ENCODE data around the gene PILRA. TPM values are rescaled to one million over a fixed set of nuclear protein-coding genes. Genes with fewer than 3 reads are reported as not detected.
"Not testable (repeated sequence)": the region's sequence is repeated elsewhere in the genome, so short reads cannot be mapped to it uniquely, and the experiment has no call there.

PILRA gene
- total RNA-seq, result 0.68 TPM in 1 of 2 replicates, not detected in the other

GRCh38 chr7:100373261-100373831 lies at the start of gene PILRA:
TSS of gene PILRA (plus strand) at chr7:100373487. CDS start at chr7:100373657, 170 bp downstream.
- DNase-seq, result no peak

- not testable (repeated sequence) for DNase-seq
These were observed 49.1 kb upstream of the PILRA start for GRCh38 chr7:100324194-100324593.

GRCh38 chr7:100325671-100326070 lies 47.6 kb upstream of the PILRA start:
- DNase-seq, result peak; percentile 82

- not testable (repeated sequence) for DNase-seq
These were observed 46.4 kb upstream of the PILRA start for GRCh38 chr7:100326914-100327313.

- peak; percentile 94 for DNase-seq
These were observed 37.5 kb upstream of the PILRA start for GRCh38 chr7:100335566-100336466.

GRCh38 chr7:100338083-100338696 lies 35.1 kb upstream of the PILRA start:
- peak; percentile 90 for DNase-seq

GRCh38 chr7:100341286-100341685 lies 32.0 kb upstream of the PILRA start:
- not testable (repeated sequence) for DNase-seq

GRCh38 chr7:100342765-100343164 lies 30.5 kb upstream of the PILRA start:
- DNase-seq, result no peak

GRCh38 chr7:100344124-100344559 lies 29.1 kb upstream of the PILRA start:
- DNase-seq, result not testable (repeated sequence)

- DNase-seq, result peak; percentile 81
These were observed 28.6 kb upstream of the PILRA start for GRCh38 chr7:100344560-100345287.

GRCh38 chr7:100345288-100345672 lies 28.0 kb upstream of the PILRA start:
- DNase-seq, result peak; percentile 80

- no peak for DNase-seq
These were observed 26.4 kb upstream of the PILRA start for GRCh38 chr7:100346921-100347320.

GRCh38 chr7:100348805-100349204 lies 24.5 kb upstream of the PILRA start:
- no peak for DNase-seq

GRCh38 chr7:100349757-100350156 lies 23.5 kb upstream of the PILRA start:
- DNase-seq, result no peak

- no peak for DNase-seq
These were observed 21.6 kb upstream of the PILRA start for GRCh38 chr7:100351657-100352058.

GRCh38 chr7:100352230-100352781 lies 21.0 kb upstream of the PILRA start:
- not testable (repeated sequence) for DNase-seq

- DNase-seq, result no peak
These were observed 20.2 kb upstream of the PILRA start for GRCh38 chr7:100352984-100353684.

- no peak for DNase-seq
These were observed 19.5 kb upstream of the PILRA start for GRCh38 chr7:100353685-100354330.

- no peak for DNase-seq
These were observed 16.7 kb upstream of the PILRA start for GRCh38 chr7:100356416-100357068.

- DNase-seq, result no peak
These were observed 16.1 kb upstream of the PILRA start for GRCh38 chr7:100357131-100357561.
